Muscle layer of duodenum (tissue), 2 donors: ENCODE data around the gene SLK.

Source experiments
- H3K27ac ChIP-seq: one replicate; pipeline ENCODE4 v1.7.0; 2013; ENCODE audit warnings: mild to moderate bottlenecking, low read length
- H3K27me3 ChIP-seq: one replicate; pipeline ENCODE4 v1.7.0; 2013; ENCODE audit warnings: low read depth, mild to moderate bottlenecking, control low read depth, low read length
- H3K36me3 ChIP-seq, 2 donors: one replicate each; pipeline ENCODE4 v1.7.0; 2013; ENCODE audit warnings: low read length in 2 of 2, control low read depth in 1 of 2, mild to moderate bottlenecking in 1 of 2; ENCODE audit not compliant: insufficient read depth in 2 of 2, control insufficient read depth in 1 of 2
- H3K4me1 ChIP-seq, 2 donors: one replicate each; pipeline ENCODE4 v1.7.0; 2013; ENCODE audit warnings: low read length in 2 of 2, mild to moderate bottlenecking in 2 of 2, control low read depth in 1 of 2, moderate library complexity in 1 of 2; ENCODE audit not compliant: insufficient read depth in 2 of 2, control insufficient read depth in 1 of 2
- H3K4me3 ChIP-seq, 2 donors: one replicate each; pipeline ENCODE4 v1.7.0; 2013; ENCODE audit warnings: low read length in 2 of 2, low read depth in 1 of 2, mild to moderate bottlenecking in 1 of 2
- H3K9me3 ChIP-seq, 2 donors: one replicate each; pipeline ENCODE4 v1.7.0; 2013; ENCODE audit warnings: low read length in 2 of 2, control low read depth in 1 of 2, mild to moderate bottlenecking in 1 of 2; ENCODE audit not compliant: control insufficient read depth in 1 of 2
- donor health status: healthy.

SLK gene

GRCh38 chr10:103991393-103992128 is 24.6 kb downstream of the SLK start:
- Histone ChIP-seq H3K4me3 (no peak overlapping the region), H3K4me1 (peaks cover 0 to 28% of the 10 kb centered on the region in 2 donors), H3K9me3 (no peaks in the 10 kb centered on the region), H3K36me3 (peaks cover 8 to 12% of the 10 kb centered on the region in 2 donors), H3K27ac (no peak overlapping the region), H3K27me3 (no peaks in the 10 kb centered on the region)

- Histone ChIP-seq H3K27me3 (no peaks in the 10 kb centered on the region), H3K4me3 (no peak overlapping the region), H3K9me3 (no peaks in the 10 kb centered on the region), H3K4me1 (peaks cover 0 to 4% of the 10 kb centered on the region in 2 donors), H3K27ac (no peak overlapping the region), H3K36me3 (peaks cover 18 to 25% of the 10 kb centered on the region in 2 donors)
Measured at GRCh38 chr10:103995134-103995533, 28.2 kb downstream of the SLK start.

GRCh38 chr10:103998805-103999204 is 31.9 kb downstream of the SLK start:
- H3K4me1 ChIP-seq: no peaks in the 10 kb centered on the region
- H3K27me3 ChIP-seq: no peaks in the 10 kb centered on the region
- H3K4me3 ChIP-seq: no peak overlapping the region
- no peak overlapping the region for H3K27ac ChIP-seq
- peaks cover 48 to 59% of the 10 kb centered on the region in 2 donors for H3K36me3 ChIP-seq
- no peaks in the 10 kb centered on the region for H3K9me3 ChIP-seq

- peaks cover 60 to 64% of the 10 kb centered on the region in 2 donors for H3K36me3 ChIP-seq
- H3K27me3 ChIP-seq: no peaks in the 10 kb centered on the region
- no peak overlapping the region for H3K27ac ChIP-seq
- no peaks in the 10 kb centered on the region for H3K4me1 ChIP-seq
- no peaks in the 10 kb centered on the region for H3K9me3 ChIP-seq
- H3K4me3 ChIP-seq: no peak overlapping the region
Measured at GRCh38 chr10:104002911-104003310, 36.0 kb downstream of the SLK start.

GRCh38 chr10:104005172-104005863 is 38.4 kb downstream of the SLK start:
- no peaks in the 10 kb centered on the region for H3K4me1 ChIP-seq
- H3K4me3 ChIP-seq: no peak overlapping the region
- H3K27me3 ChIP-seq: no peaks in the 10 kb centered on the region
- no peak overlapping the region for H3K27ac ChIP-seq
- H3K9me3 ChIP-seq: no peaks in the 10 kb centered on the region
- peaks cover 50 to 63% of the 10 kb centered on the region in 2 donors for H3K36me3 ChIP-seq

- Histone ChIP-seq H3K27ac (no peak overlapping the region), H3K4me1 (no peaks in the 10 kb centered on the region), H3K27me3 (no peaks in the 10 kb centered on the region), H3K36me3 (peaks cover 11 to 23% of the 10 kb centered on the region in 2 donors), H3K9me3 (no peaks in the 10 kb centered on the region), H3K4me3 (no peak overlapping the region)
Measured at GRCh38 chr10:104011904-104012303, 45.0 kb downstream of the SLK start.

GRCh38 chr10:104013489-104013888 is 46.5 kb downstream of the SLK start:
- H3K9me3 ChIP-seq: no peaks in the 10 kb centered on the region
- H3K27me3 ChIP-seq: no peaks in the 10 kb centered on the region
- no peaks in the 10 kb centered on the region for H3K4me1 ChIP-seq
- no peak overlapping the region for H3K4me3 ChIP-seq
- H3K36me3 ChIP-seq: peaks cover 12 to 21% of the 10 kb centered on the region in 2 donors
- no peak overlapping the region for H3K27ac ChIP-seq

- H3K36me3 ChIP-seq: peaks cover 19 to 27% of the 10 kb centered on the region in 2 donors
Measured at GRCh38 chr10:104014176-104014575, 47.2 kb downstream of the SLK start.

GRCh38 chr10:104016661-104017060 is 49.7 kb downstream of the SLK start:
- Histone ChIP-seq H3K4me3 (no peak overlapping the region), H3K36me3 (peaks cover 41 to 44% of the 10 kb centered on the region in 2 donors)

More at GRCh38 chr10:104014176-104014575, 47.2 kb downstream of the SLK start:
- H3K4me3 ChIP-seq: no peak overlapping the region
- H3K27me3 ChIP-seq: no peaks in the 10 kb centered on the region
- H3K9me3 ChIP-seq: no peaks in the 10 kb centered on the region
- no peak overlapping the region for H3K27ac ChIP-seq
- H3K4me1 ChIP-seq: no peaks in the 10 kb centered on the region

GRCh38 chr10:104018471-104018870 is 51.5 kb downstream of the SLK start:
- no peak overlapping the region for H3K27ac ChIP-seq
- no peak overlapping the region for H3K4me3 ChIP-seq
- H3K36me3 ChIP-seq: peaks cover 47 to 53% of the 10 kb centered on the region in 2 donors
- H3K9me3 ChIP-seq: no peaks in the 10 kb centered on the region
- H3K27me3 ChIP-seq: no peaks in the 10 kb centered on the region
- H3K4me1 ChIP-seq: no peaks in the 10 kb centered on the region

More at GRCh38 chr10:104016661-104017060, 49.7 kb downstream of the SLK start:
- no peak overlapping the region for H3K27ac ChIP-seq
- H3K4me1 ChIP-seq: no peaks in the 10 kb centered on the region
- no peaks in the 10 kb centered on the region for H3K9me3 ChIP-seq
- H3K27me3 ChIP-seq: no peaks in the 10 kb centered on the region

GRCh38 chr10:104020020-104020419 is 53.1 kb downstream of the SLK start:
- Histone ChIP-seq H3K4me1 (no peaks in the 10 kb centered on the region), H3K36me3 (peaks cover 63 to 67% of the 10 kb centered on the region in 2 donors)

More at GRCh38 chr10:104020020-104020419, 53.1 kb downstream of the SLK start:
- Histone ChIP-seq H3K27me3 (no peaks in the 10 kb centered on the region), H3K4me3 (no peak overlapping the region), H3K9me3 (no peaks in the 10 kb centered on the region), H3K27ac (no peak overlapping the region)
